ENCODE measurements around the gene TCP1. TPM values are rescaled to one million over a fixed set of nuclear protein-coding genes. Genes with fewer than 3 reads are reported as not detected.
A peak's percentile ranks its signal among the peaks of the same experiment; 100 is the strongest.
"Not testable (repeated sequence)": the region's sequence is repeated elsewhere in the genome, so short reads cannot be mapped to it uniquely, and the experiment has no call there.

TCP1 gene
- total and polyA plus RNA-seq, 2 experiments from 2014 or later: 130 to 164 TPM

GRCh38 chr6:159828074-159828473 lies 38.7 kb upstream of the TCP1 start:
- H3K36me3 ChIP-seq: no peaks in the 10 kb centered on the region
- DNase-seq (ENCODE audit: low read depth in 1 of 2, low spot score in 1 of 2): peak in 1 of 2 donors; percentile 25
- H3K27me3 ChIP-seq: no peaks in the 10 kb centered on the region
- no peaks in the 10 kb centered on the region for H3K9me3 ChIP-seq (ENCODE audit: low read depth)
- no peak overlapping the region for H3K4me3 ChIP-seq
- H3K27ac ChIP-seq: no peak overlapping the region
- no peak for TF ChIP-seq CTCF (IDR thresholded peaks at IDR 0.05; ENCODE audit: low read depth, low read length)
- H3K4me1 ChIP-seq (ENCODE audit: low read depth): no peaks in the 10 kb centered on the region

GRCh38 chr6:159826968-159827647 lies 37.7 kb upstream of the TCP1 start:
- H3K4me1 ChIP-seq (ENCODE audit: low read depth): no peaks in the 10 kb centered on the region
- H3K27ac ChIP-seq: no peak overlapping the region
- H3K27me3 ChIP-seq: no peaks in the 10 kb centered on the region
- H3K4me3 ChIP-seq: no peak overlapping the region
- no peaks in the 10 kb centered on the region for H3K36me3 ChIP-seq
- no peak for TF ChIP-seq CTCF (IDR thresholded peaks at IDR 0.05; ENCODE audit: low read depth, low read length)
- no peak for DNase-seq (ENCODE audit: low read depth in 1 of 2, low spot score in 1 of 2)
- H3K9me3 ChIP-seq (ENCODE audit: low read depth): no peaks in the 10 kb centered on the region

GRCh38 chr6:159826004-159826403 lies 36.6 kb upstream of the TCP1 start:
- H3K4me1 ChIP-seq (ENCODE audit: low read depth): no peaks in the 10 kb centered on the region
- H3K4me3 ChIP-seq: no peak overlapping the region
- no peaks in the 10 kb centered on the region for H3K9me3 ChIP-seq (ENCODE audit: low read depth)
- H3K36me3 ChIP-seq: no peaks in the 10 kb centered on the region
- TF ChIP-seq CTCF (IDR thresholded peaks at IDR 0.05; ENCODE audit: low read depth, low read length): no peak
- no peaks in the 10 kb centered on the region for H3K27me3 ChIP-seq
- no peak overlapping the region for H3K27ac ChIP-seq
- no peak for DNase-seq (ENCODE audit: low read depth in 1 of 2, low spot score in 1 of 2)

GRCh38 chr6:159824690-159825089 lies 35.3 kb upstream of the TCP1 start:
- not testable (repeated sequence) for H3K27me3 ChIP-seq; DNase-seq (ENCODE audit: low read depth in 1 of 2, low spot score in 1 of 2); H3K4me3 ChIP-seq; H3K36me3 ChIP-seq; H3K27ac ChIP-seq; H3K9me3 ChIP-seq (ENCODE audit: low read depth); H3K4me1 ChIP-seq (ENCODE audit: low read depth)

GRCh38 chr6:159823953-159824352 lies 34.6 kb upstream of the TCP1 start:
- H3K4me3 ChIP-seq: no peak overlapping the region
- H3K27me3 ChIP-seq: no peaks in the 10 kb centered on the region
- no peak overlapping the region for H3K27ac ChIP-seq
- no peaks in the 10 kb centered on the region for H3K9me3 ChIP-seq (ENCODE audit: low read depth)
- DNase-seq (ENCODE audit: low read depth in 1 of 2, low spot score in 1 of 2): no peak
- no peak for TF ChIP-seq CTCF (IDR thresholded peaks at IDR 0.05; ENCODE audit: low read depth, low read length)
- H3K4me1 ChIP-seq (ENCODE audit: low read depth): no peaks in the 10 kb centered on the region
- no peaks in the 10 kb centered on the region for H3K36me3 ChIP-seq

- no peak for DNase-seq (ENCODE audit: low read depth in 1 of 2, low spot score in 1 of 2)
- Histone ChIP-seq H3K27ac (no peak overlapping the region), H3K27me3 (no peaks in the 10 kb centered on the region), H3K36me3 (no peaks in the 10 kb centered on the region), H3K9me3 (ENCODE audit: low read depth) (no peaks in the 10 kb centered on the region), H3K4me3 (no peak overlapping the region), H3K4me1 (ENCODE audit: low read depth) (no peaks in the 10 kb centered on the region)
- no peak for TF ChIP-seq CTCF (IDR thresholded peaks at IDR 0.05; ENCODE audit: low read depth, low read length)
Measured at GRCh38 chr6:159821726-159822125, 32.3 kb upstream of the TCP1 start.

All from cardiac muscle cell (in vitro differentiated cells and primary cell).